Loucy (cell line): ENCODE measurements around the gene NAPSA.

Experiments
- H2AFZ ChIP-seq: fragments of 200-600 bp; sonication (generic); 2 replicates; pipeline ENCODE4 v1.6.0; 2016; ENCODE audit warnings: antibody characterized with exemption, mild to moderate bottlenecking, low read length, moderate library complexity
- H3F3A ChIP-seq: fragments of 200-600 bp; 2 replicates; pipeline ENCODE4 v1.6.0; 2016; ENCODE audit warnings: antibody characterized with exemption, low read depth, mild to moderate bottlenecking
- H3K27me3 ChIP-seq: fragments of 200-600 bp; sonication (generic); 2 replicates; pipeline ENCODE4 v1.6.1; 2014; ENCODE audit warnings: low read length, mild to moderate bottlenecking; ENCODE audit not compliant: insufficient read depth, poor library complexity, severe bottlenecking
- H3K36me3 ChIP-seq: fragments of 200-600 bp; sonication (generic); 2 replicates; pipeline ENCODE4 v1.6.1; 2016; ENCODE audit warnings: low read length; ENCODE audit not compliant: insufficient read depth
- H3K4me1 ChIP-seq: fragments of 200-600 bp; sonication (generic); 2 replicates; pipeline ENCODE4 v1.5.1; 2014; ENCODE audit warnings: low read length, mild to moderate bottlenecking; ENCODE audit not compliant: insufficient read depth, poor library complexity, severe bottlenecking
- H3K4me2 ChIP-seq: fragments of 200-600 bp; sonication (generic); 2 replicates; pipeline ENCODE4 v1.6.0; 2014; ENCODE audit warnings: antibody characterized with exemption, low read length, low read depth, mild to moderate bottlenecking; ENCODE audit not compliant: poor library complexity, severe bottlenecking
- H3K4me3 ChIP-seq: fragments of 200-600 bp; sonication (generic); 2 replicates; pipeline ENCODE4 v1.5.1; 2014; ENCODE audit warnings: low read length, mild to moderate bottlenecking, mixed read lengths; ENCODE audit not compliant: poor library complexity, severe bottlenecking
- H3K79me2 ChIP-seq: fragments of 200-600 bp; sonication (generic); 2 replicates; pipeline ENCODE4 v1.6.1; 2014; ENCODE audit warnings: low read length; ENCODE audit not compliant: insufficient read depth
- H3K9ac ChIP-seq: fragments of 200-600 bp; sonication (generic); 2 replicates; pipeline ENCODE4 v1.6.0; 2014; ENCODE audit warnings: mild to moderate bottlenecking, low read depth, low read length, moderate library complexity; ENCODE audit not compliant: poor library complexity, severe bottlenecking
- H3K9me2 ChIP-seq: fragments of 200-600 bp; sonication (generic); replicated peaks from 2 replicates; pipeline ENCODE4 v1.6.1; 2016; ENCODE audit warnings: low read depth, low read length, mixed read lengths
- H3K9me3 ChIP-seq: fragments of 200-600 bp; sonication (generic); 2 replicates; pipeline ENCODE4 v1.6.1; 2014; ENCODE audit warnings: mild to moderate bottlenecking, antibody characterized with exemption, low read length, low read depth; ENCODE audit not compliant: insufficient read depth
- H4K20me1 ChIP-seq: fragments of 200-600 bp; sonication (generic); 2 replicates; pipeline ENCODE4 v1.6.0; 2014; ENCODE audit warnings: antibody characterized with exemption, low read length, mild to moderate bottlenecking; ENCODE audit not compliant: insufficient read depth, poor library complexity, severe bottlenecking
- CTCF ChIP-seq: fragments of 200-600 bp; sonication (generic); conservative IDR thresholded peaks from 2 replicates; pipeline ENCODE4 v1.5.1; 2014; ENCODE audit warnings: mild to moderate bottlenecking, antibody characterized with exemption, low read length
- EZH2phosphoT487 ChIP-seq: fragments of 200-600 bp; IDR thresholded peaks from 2 replicates; pipeline ENCODE4 v1.6.1; 2018; ENCODE audit warnings: antibody characterized with exemption, mild to moderate bottlenecking, moderate library complexity, borderline replicate concordance

Gene NAPSA

DNA sequence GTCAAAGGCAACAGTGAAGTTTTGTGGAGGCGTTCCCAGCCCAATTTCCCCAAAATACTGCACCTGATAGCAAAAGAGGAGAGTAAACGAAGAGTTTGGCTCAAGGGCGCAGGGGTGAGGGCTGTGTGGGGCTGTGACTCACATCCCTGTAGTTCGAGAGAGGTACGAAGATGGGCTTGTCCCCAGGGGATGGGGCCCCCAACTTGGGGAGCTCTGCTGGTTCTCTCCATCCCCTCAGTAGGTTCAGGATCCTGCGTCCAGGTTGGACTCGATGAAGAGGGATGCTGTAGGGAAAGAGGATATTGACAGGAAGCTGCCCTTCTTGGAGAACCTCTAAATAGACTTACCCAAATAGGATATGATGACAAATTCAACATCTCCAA lies 3.4 kb downstream of the NAPSA start:
- Histone ChIP-seq H3K4me2 (no peak overlapping the region), H3K4me1 (peaks cover 9% of the 10 kb centered on the region), H3K9ac (no peak overlapping the region), H2AFZ (no peak overlapping the region), H3K4me3 (no peak overlapping the region), H3K27me3 (no peaks in the 10 kb centered on the region), H3K9me3 (no peaks in the 10 kb centered on the region), H3F3A (no peaks in the 10 kb centered on the region), H3K9me2 (no peaks in the 10 kb centered on the region), H4K20me1 (no peaks in the 10 kb centered on the region), H3K79me2 (no peaks in the 10 kb centered on the region), H3K36me3 (no peaks in the 10 kb centered on the region)
- TF ChIP-seq CTCF: no peak
- TF ChIP-seq EZH2phosphoT487: no peak

- no peak overlapping the region for H3K9ac ChIP-seq
- H3K4me2 ChIP-seq: no peak overlapping the region
- TF ChIP-seq EZH2phosphoT487 (no peak), CTCF (no peak)
- no peak overlapping the region for H3K4me3 ChIP-seq
- no peaks in the 10 kb centered on the region for H3K9me3 ChIP-seq
- no peaks in the 10 kb centered on the region for H3K27me3 ChIP-seq
- no peaks in the 10 kb centered on the region for H3K9me2 ChIP-seq
- peaks cover 9% of the 10 kb centered on the region for H3K4me1 ChIP-seq
- no peaks in the 10 kb centered on the region for H3K36me3 ChIP-seq
- no peaks in the 10 kb centered on the region for H3F3A ChIP-seq
- H2AFZ ChIP-seq: no peak overlapping the region
- H4K20me1 ChIP-seq: no peaks in the 10 kb centered on the region
- H3K79me2 ChIP-seq: no peaks in the 10 kb centered on the region
These were observed 4.0 kb downstream of the NAPSA start for GRCh38 chr19:50361290-50362029.

DNA sequence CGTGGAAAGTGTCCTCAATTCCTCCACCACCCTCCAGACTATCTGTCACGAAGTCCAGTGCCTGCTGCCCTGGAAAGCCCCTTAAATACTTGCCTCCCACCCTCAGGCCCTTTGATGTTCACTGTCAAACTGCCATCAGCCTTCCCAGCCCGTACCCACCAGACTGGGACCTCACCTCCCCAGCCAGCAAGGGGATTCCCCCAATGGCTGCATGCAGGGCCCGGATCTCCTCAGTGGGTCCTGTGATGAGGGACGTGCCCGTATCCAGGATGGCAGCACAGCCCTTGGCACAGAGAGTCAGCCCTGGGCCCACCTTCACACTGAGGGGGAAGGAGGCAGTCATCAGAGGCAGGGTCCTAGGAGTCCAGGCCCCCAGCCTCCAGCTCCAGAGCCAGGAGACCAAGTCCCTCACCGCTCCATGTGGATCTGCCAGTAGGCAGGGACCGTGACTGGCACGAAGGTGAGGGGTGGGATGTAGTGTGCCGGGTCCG lies 6.1 kb downstream of the NAPSA start:
- Histone ChIP-seq H2AFZ (no peak overlapping the region), H3K9me3 (no peaks in the 10 kb centered on the region), H3K79me2 (no peaks in the 10 kb centered on the region), H3F3A (no peaks in the 10 kb centered on the region), H3K27me3 (no peaks in the 10 kb centered on the region), H3K9ac (no peak overlapping the region), H3K9me2 (no peaks in the 10 kb centered on the region), H3K4me2 (no peak overlapping the region), H3K4me3 (no peak overlapping the region), H4K20me1 (no peaks in the 10 kb centered on the region), H3K36me3 (no peaks in the 10 kb centered on the region), H3K4me1 (peaks cover 4% of the 10 kb centered on the region)
- TF ChIP-seq EZH2phosphoT487: no peak
- no peak for TF ChIP-seq CTCF
